ENCODE measurements around the gene KDM2B. TPM values are rescaled to one million over a fixed set of nuclear protein-coding genes. Genes with fewer than 3 reads are reported as not detected.
"Not testable (repeated sequence)": the region's sequence is repeated elsewhere in the genome, so short reads cannot be mapped to it uniquely, and the experiment has no call there.

KDM2B gene
- polyA plus RNA-seq, 1 donor from 2014 or later: 49.0 TPM

DNA sequence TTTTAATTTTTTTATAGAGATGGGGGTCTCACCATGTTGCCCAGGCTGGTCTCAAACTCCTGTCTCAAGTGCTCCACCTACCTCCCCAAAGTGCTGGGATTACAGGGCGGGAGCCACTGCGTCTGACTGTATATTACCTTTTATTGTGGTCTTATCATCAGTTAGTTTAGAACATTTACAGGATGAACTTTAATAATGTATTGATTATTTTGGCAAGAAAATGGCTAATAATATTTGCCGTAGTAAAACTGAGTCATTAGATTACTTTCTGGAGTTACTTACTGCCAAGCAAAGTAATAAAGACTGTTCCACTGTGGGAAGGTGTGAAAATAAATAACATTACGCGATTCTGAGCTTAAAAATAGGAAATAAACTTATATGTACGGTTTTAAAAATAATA, 21.9 kb upstream of the KDM2B start:
- Mint-ChIP-seq H3K9me3 (no peaks in the 10 kb centered on the region), H3K36me3 (no peaks in the 10 kb centered on the region), H3K4me1 (peaks cover 0 to 2% (median 0%) of the 10 kb centered on the region in 3 donors), H3K27me3 (no peaks in the 10 kb centered on the region), H3K4me3 (no peak overlapping the region), H3K27ac (no peak overlapping the region)

GRCh38 chr12:121600702-121601336, 20.0 kb upstream of the KDM2B start:
- Mint-ChIP-seq H3K9me3 (peaks cover 0 to under 1% (median 0%) of the 10 kb centered on the region in 3 donors), H3K36me3 (no peaks in the 10 kb centered on the region), H3K4me1 (peaks cover 0 to 3% (median 0%) of the 10 kb centered on the region in 3 donors), H3K27me3 (no peaks in the 10 kb centered on the region), H3K27ac (no peak overlapping the region), H3K4me3 (no peak overlapping the region)

- Mint-ChIP-seq H3K36me3 (no peaks in the 10 kb centered on the region), H3K4me3 (no peak overlapping the region), H3K27ac (peak overlapping the region in 2 of 3 donors; percentile 19 to 39), H3K4me1 (peaks cover 4 to 10% (median 9%) of the 10 kb centered on the region in 3 donors), H3K9me3 (peaks cover 0 to 2% (median 0%) of the 10 kb centered on the region in 3 donors), H3K27me3 (no peaks in the 10 kb centered on the region)
Observed at GRCh38 chr12:121596526-121596925, 15.7 kb upstream of the KDM2B start.

DNA sequence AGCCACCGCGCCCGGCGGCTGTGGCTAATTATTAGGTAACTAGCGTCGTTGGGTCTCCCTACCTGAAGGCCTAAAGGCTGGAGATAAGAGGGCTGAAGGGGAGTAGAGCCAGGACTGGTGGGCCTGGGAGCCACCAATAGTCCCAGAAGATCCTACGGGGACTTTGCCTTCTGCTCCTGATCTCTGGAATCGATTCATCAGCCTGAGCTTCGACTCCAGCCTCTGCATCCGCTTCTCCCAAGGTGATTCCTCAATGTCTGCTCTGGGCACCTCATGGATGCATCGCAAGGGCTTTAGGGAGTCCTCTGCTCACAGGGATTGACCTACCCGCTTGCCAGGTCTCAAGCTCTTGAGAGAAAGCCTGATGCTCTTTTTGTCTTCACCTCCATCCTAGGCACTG, 14.7 kb upstream of the KDM2B start:
- Mint-ChIP-seq H3K36me3 (no peaks in the 10 kb centered on the region), H3K27me3 (no peaks in the 10 kb centered on the region), H3K9me3 (peaks cover 0 to 2% (median 0%) of the 10 kb centered on the region in 3 donors), H3K4me1 (peaks cover 11 to 19% (median 18%) of the 10 kb centered on the region in 3 donors), H3K4me3 (peak overlapping the region in 1 of 4 donors; percentile 1), H3K27ac (no peak overlapping the region)

- no peaks in the 10 kb centered on the region for H3K36me3 Mint-ChIP-seq
- peaks cover 17 to 28% (median 25%) of the 10 kb centered on the region in 3 donors for H3K4me1 Mint-ChIP-seq
- peak overlapping the region in 2 of 4 donors; percentile 63 to 73 for H3K4me3 Mint-ChIP-seq
- H3K9me3 Mint-ChIP-seq: peaks cover 0 to 2% (median 0%) of the 10 kb centered on the region in 3 donors
- H3K27me3 Mint-ChIP-seq: peaks cover 2% of the 10 kb centered on the region
- peak overlapping the region in 2 of 3 donors; percentile 76 to 98 for H3K27ac Mint-ChIP-seq
Observed at GRCh38 chr12:121592320-121592719, 11.5 kb upstream of the KDM2B start.

GRCh38 chr12:121590476-121591143, 9.8 kb upstream of the KDM2B start:
- Mint-ChIP-seq H3K27me3 (peaks cover 2% of the 10 kb centered on the region), H3K27ac (peak overlapping the region; percentile 97 to 99 (median 98)), H3K4me1 (peaks cover 17 to 28% (median 24%) of the 10 kb centered on the region in 3 donors), H3K36me3 (no peaks in the 10 kb centered on the region), H3K9me3 (no peaks in the 10 kb centered on the region), H3K4me3 (peak overlapping the region; percentile 78 to 94 (median 88))

- not testable (repeated sequence) for H3K4me3 Mint-ChIP-seq, H3K9me3 Mint-ChIP-seq, H3K27me3 Mint-ChIP-seq, H3K36me3 Mint-ChIP-seq
- Mint-ChIP-seq H3K27ac (peak overlapping the region in 1 of 3 donors; percentile 49), H3K4me1 (peaks cover 16 to 23% (median 21%) of the 10 kb centered on the region in 3 donors)
Observed at GRCh38 chr12:121584885-121585284, 4.1 kb upstream of the KDM2B start.

DNA sequence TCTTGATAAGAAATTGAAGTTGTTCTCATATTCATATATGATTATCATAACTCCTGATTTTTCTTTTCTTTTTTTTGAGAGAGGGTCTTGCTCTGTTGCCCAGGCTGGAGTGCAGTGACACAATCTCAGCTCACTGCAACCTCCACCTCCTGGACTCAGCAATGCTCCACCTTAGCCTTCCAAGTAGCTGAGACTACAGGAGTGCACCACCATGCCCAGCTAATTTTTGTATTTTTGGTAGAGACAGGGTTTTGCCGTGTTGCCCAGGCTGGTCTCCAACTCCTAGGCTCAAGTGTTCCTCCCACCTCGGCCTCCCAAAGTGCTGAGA, 2.5 kb upstream of the KDM2B start:
- not testable (repeated sequence) for H3K9me3 Mint-ChIP-seq, H3K27me3 Mint-ChIP-seq, H3K36me3 Mint-ChIP-seq
- peak overlapping the region in 1 of 4 donors; percentile 77 for H3K4me3 Mint-ChIP-seq
- peak overlapping the region in 2 of 3 donors; percentile 39 to 49 for H3K27ac Mint-ChIP-seq
- peaks cover 13 to 23% (median 18%) of the 10 kb centered on the region in 3 donors for H3K4me1 Mint-ChIP-seq

DNA sequence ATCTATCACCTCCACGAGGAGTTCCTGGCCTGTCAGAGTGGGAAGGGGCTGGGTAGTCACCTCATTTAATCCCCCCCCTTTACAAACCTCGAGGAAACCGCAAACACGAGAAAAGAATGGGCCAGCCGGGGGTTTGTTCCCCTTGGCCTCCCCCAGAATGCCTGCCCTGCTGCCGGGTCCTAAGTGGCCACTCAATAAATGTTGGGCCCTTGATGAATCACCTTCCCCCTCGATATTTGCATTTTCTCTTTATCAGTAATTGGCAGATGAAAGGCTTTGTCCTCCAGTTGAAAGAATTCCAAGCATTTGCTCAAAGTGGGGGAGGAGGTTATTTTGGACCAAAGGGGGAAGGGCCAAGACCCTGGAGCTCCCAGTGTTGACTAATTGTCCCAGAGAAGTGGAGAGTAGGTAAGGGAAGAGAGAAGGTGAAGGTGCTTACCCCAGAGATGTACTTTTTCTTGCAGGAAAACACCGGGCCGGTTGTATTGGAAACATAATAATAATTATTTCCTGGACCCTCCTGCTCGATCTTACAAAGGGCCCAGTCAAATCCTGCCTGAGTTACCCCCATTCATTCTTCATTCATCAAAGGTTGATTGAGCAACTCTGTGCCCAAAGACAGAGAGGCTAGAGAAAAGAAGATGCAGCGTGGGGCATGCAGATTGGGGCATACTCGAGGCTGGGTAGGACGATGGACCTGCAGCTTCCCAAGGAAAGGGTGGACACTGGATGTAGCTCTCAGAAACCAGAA, 1.9 kb upstream of the KDM2B start:
- H3K4me1 Mint-ChIP-seq: peaks cover 13 to 23% (median 18%) of the 10 kb centered on the region in 3 donors

GRCh38 chr12:121581686-121582429, 1.0 kb upstream of the KDM2B start:
- H3K27ac Mint-ChIP-seq: peak overlapping the region; percentile 87 to 94 (median 93)
- peak overlapping the region; percentile 91 to 98 (median 94) for H3K4me3 Mint-ChIP-seq
- no peaks in the 10 kb centered on the region for H3K9me3 Mint-ChIP-seq
- no peaks in the 10 kb centered on the region for H3K27me3 Mint-ChIP-seq
- peaks cover 2% of the 10 kb centered on the region for H3K36me3 Mint-ChIP-seq
- H3K4me1 Mint-ChIP-seq: peaks cover 13 to 28% (median 23%) of the 10 kb centered on the region in 3 donors

More for the DNA sequence above, 1.9 kb upstream of the KDM2B start:
- Mint-ChIP-seq H3K27ac (peak overlapping the region in 2 of 3 donors; percentile 93 to 94), H3K4me3 (peak overlapping the region in 2 of 4 donors; percentile 54 to 77), H3K9me3 (no peaks in the 10 kb centered on the region), H3K27me3 (no peaks in the 10 kb centered on the region), H3K36me3 (peaks cover 2% of the 10 kb centered on the region)

DNA sequence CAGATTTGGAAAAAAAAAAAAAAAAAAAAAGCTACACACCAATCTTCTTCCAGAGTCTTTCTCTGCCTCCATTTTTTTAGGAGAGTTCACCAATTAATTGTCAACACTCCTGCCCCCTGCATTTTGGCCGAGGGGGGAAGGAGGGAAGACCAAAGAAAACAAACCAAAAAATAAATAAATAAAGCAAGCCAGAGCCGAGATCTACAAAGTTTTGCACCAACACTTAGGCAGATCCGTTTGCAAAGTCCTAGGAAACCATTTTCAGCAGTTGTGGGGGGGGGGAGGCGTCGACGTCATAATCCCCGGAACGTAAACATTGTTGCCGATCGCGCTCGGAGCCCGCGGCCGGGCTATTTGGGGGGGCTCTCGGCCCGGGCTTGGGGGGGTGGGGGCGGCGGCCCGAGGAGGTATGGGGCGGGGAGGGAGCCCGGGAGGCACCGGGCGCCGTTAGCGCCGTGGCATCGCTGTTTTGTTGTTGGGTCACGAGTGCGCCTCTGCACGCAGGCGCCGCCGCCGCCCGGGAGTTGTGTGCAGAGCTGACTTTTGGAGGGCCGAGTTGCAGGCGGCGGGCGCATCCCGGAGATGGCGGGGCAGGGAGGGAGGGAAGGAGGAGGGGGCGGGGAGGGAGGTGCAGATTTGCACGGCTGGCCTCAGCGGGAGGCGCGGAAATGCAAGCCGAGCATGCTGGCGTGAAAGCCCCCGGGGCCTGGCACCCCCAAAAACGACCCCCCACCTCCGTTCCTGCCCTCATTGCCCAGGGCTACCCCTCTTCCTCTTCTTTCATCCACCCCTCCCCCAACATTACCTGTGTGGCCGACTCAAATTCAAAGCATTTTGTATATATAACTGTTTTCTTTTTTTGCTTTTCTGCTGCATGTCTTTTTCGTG, 598 bp downstream of the KDM2B start:
- Mint-ChIP-seq H3K27ac (peak overlapping the region; percentile 94 to 98 (median 96)), H3K4me1 (peaks cover 13 to 28% (median 23%) of the 10 kb centered on the region in 3 donors), H3K27me3 (no peaks in the 10 kb centered on the region), H3K36me3 (peaks cover 2% of the 10 kb centered on the region), H3K4me3 (peak overlapping the region; percentile 91 to 99 (median 96)), H3K9me3 (no peaks in the 10 kb centered on the region)

- Mint-ChIP-seq H3K27me3 (no peaks in the 10 kb centered on the region), H3K4me1 (peaks cover 13 to 28% (median 23%) of the 10 kb centered on the region in 3 donors)
Observed at GRCh38 chr12:121579190-121579791, 1.5 kb downstream of the KDM2B start.

More at GRCh38 chr12:121579190-121579791, 1.5 kb downstream of the KDM2B start:
- Mint-ChIP-seq H3K9me3 (no peaks in the 10 kb centered on the region), H3K36me3 (peaks cover 2% of the 10 kb centered on the region), H3K4me3 (peak overlapping the region; percentile 91 to 99 (median 96)), H3K27ac (peak overlapping the region in 2 of 3 donors; percentile 94 to 96)
